ENCODE measurements around the gene MPIG6B. TPM values are rescaled to one million over a fixed set of nuclear protein-coding genes. Genes with fewer than 3 reads are reported as not detected.

Gene MPIG6B
- total and polyA plus RNA-seq, 7 donors, result 0.13 TPM; not detected in 6

DNA sequence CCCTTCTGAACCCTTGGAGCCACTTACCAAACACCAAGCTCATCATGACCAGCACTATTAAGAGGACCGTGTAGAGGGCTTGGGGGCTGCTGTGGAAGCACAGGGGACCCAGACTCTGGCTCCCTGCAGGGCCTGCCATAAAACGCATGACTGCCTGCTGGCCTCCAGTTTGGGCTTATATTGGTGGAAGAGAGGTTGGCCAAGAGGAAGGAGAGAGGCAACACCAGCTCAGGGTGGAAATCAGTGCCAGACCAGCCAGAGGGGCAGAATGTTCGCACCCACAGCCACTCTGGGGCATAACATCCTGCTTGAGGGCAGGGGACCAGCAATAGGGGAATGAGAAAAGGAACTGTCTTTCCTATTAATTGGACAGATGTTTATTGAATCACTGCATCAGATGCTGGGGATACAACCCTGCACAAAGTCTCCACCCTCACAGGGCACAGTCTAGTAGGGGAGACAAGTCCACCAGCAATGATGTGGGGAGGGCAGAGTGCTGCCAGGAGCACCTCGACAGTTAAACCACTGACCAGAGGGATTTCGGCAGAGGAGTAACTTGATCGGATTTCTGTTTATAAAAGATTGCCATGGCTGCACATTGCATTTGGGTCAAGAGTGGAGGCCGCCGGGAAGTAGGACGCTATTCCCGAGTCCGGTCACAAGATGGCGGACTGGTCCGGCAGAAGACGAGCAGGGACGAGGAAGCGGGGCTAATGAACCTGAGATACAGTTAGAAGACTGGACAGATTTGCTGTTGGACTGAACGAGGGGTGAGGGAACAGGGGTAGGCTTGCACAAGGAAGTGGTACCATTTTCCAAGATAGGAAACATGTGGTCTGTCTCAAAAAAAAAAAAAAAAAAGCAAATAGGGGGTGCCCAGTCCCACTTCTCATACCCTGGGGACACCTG is 42.7 kb upstream of the MPIG6B start, which contains the start of gene LY6G5C:
LY6G5C (minus strand) TSS at position 842 of the 909 bp plus-strand sequence; CDS start at position 148, 694 bp downstream.
- Histone ChIP-seq H3K36me3 (peaks cover 0 to 2% (median 0%) of the 10 kb centered on the region in 4 donors), H3K4me1 (peaks cover 0 to 21% (median 13%) of the 10 kb centered on the region in 4 donors), H3K9me3 (no peaks in the 10 kb centered on the region), H3K4me3 (peak within 1 kb of the TSS; percentile 29 to 63 (median 53)), H3K27me3 (no peaks in the 10 kb centered on the region), H3K27ac (peak within 1 kb of the TSS; percentile 66 to 83 (median 73))
- no peak for TF ChIP-seq EP300 (IDR thresholded peaks at IDR 0.05)
- TF ChIP-seq, protein P1, sequence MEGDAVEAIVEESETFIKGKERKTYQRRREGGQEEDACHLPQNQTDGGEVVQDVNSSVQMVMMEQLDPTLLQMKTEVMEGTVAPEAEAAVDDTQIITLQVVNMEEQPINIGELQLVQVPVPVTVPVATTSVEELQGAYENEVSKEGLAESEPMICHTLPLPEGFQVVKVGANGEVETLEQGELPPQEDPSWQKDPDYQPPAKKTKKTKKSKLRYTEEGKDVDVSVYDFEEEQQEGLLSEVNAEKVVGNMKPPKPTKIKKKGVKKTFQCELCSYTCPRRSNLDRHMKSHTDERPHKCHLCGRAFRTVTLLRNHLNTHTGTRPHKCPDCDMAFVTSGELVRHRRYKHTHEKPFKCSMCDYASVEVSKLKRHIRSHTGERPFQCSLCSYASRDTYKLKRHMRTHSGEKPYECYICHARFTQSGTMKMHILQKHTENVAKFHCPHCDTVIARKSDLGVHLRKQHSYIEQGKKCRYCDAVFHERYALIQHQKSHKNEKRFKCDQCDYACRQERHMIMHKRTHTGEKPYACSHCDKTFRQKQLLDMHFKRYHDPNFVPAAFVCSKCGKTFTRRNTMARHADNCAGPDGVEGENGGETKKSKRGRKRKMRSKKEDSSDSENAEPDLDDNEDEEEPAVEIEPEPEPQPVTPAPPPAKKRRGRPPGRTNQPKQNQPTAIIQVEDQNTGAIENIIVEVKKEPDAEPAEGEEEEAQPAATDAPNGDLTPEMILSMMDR (IDR thresholded peaks at IDR 0.05), result peak; percentile 37 to 68 (median 61)
- TF ChIP-seq POLR2AphosphoS5 (IDR thresholded peaks at IDR 0.05), result peak in 2 of 4 donors; percentile 13 to 41
- TF ChIP-seq POLR2A (IDR thresholded peaks at IDR 0.05), result no peak
- WGBS, 2 donors, result 13 to 15% methylated on average over 17 of the region's 17 CpGs
- peak; percentile 95 for DNase-seq
- intact Hi-C loops (cut with DNase I), result loop anchor here (1.0 to 5.0 kb wide), 6 partner anchors 47 to 272 kb away; partner anchors contain the start of gene DDAH2

DNA sequence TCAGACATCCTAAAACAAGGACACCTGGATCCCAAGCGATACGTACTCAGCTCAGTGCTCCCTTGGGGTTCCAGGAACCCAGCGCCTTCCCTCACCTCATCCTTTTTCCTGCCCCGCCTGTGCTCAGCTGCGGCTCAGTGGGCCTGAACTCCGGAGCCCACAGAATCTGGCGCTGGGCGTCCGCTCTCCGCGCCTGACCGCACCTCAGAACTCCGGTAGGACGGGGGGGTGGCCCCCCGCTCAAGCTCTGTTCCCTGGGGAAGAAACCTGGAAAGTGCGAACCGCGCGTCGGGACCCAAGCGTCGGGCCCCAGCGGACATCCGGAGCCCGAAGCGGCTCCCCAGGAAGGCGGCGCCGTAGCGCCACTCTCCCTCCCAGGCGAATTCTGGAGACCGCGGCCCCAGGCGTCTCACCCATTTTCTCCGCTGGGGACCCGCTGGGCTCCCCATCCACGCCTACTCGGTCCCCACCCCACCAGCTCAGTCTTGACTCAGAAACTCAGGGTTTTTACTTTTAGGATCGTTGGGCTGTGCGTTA is 42.0 kb upstream of the MPIG6B start:
- H3K36me3 ChIP-seq, result peaks cover 0 to 8% (median 2%) of the 10 kb centered on the region in 4 donors
- H3K27ac ChIP-seq, result peak overlapping the region; percentile 66 to 83 (median 73)
- no peaks in the 10 kb centered on the region for H3K27me3 ChIP-seq
- peaks cover 0 to 21% (median 13%) of the 10 kb centered on the region in 4 donors for H3K4me1 ChIP-seq
- intact Hi-C loops (cut with DNase I), result loop anchor here (1.0 to 5.0 kb wide), 4 partner anchors 46 to 271 kb away; partner anchors contain the start of gene DDAH2
- 1% methylated on average over 40 of the region's 40 CpGs for WGBS, 2 donors
- peak overlapping the region; percentile 29 to 63 (median 53) for H3K4me3 ChIP-seq
- no peak for DNase-seq
- TF ChIP-seq, protein P1 (IDR thresholded peaks at IDR 0.05), result peak in 1 of 4 experiments; percentile 24
- no peak for TF ChIP-seq POLR2A (IDR thresholded peaks at IDR 0.05)
- no peaks in the 10 kb centered on the region for H3K9me3 ChIP-seq

DNA sequence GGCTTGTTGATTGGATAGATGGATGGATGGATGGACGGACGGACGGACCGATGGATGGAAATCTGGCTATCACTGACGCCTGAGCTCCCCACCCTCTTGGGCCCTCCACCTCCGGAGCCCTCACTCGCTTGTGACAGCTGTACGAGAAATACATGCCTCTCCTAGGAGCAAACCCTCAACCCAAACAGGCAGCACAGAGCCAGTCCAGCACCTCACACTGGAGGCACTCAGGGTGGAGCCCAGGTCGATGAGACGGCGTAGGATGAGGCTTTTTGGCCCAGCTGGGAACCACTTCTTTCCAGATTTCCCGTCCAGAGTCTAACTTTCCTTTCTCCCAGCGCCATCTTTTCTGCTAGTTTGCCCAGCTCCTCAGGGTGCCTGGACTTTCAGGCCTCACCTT is 39.6 kb upstream of the MPIG6B start:
- intact Hi-C loops (cut with DNase I), result loop anchor here (5.0 kb wide), 2 partner anchors 44 to 269 kb away; partner anchors contain the start of gene DDAH2

DNA sequence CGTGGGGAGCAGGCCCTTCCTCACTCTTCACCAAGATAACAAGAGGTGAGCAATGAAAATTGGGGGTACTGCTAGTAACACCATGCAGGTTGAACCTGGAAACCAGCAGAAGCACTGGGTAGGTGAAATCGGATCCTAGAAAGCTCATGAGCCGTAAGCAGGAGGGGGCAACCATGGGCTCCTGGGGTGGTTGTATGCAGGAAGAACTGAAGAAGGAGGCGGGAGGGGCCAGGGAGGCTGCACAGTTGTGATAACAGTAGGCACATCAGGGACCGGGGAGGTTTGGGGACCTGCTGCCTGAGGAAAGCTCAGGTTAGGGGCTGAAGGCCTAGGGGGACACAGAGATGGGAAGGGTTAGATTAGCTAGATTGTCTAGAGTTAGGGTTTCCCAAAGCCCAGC is 36.7 kb upstream of the MPIG6B start:
- WGBS, 2 donors, result 86 to 92% methylated on average over 5 of the region's 5 CpGs
- peaks cover 43 to 61% (median 54%) of the 10 kb centered on the region in 4 donors for H3K36me3 ChIP-seq
- TF ChIP-seq POLR2AphosphoS5 (IDR thresholded peaks at IDR 0.05) (no peak), EP300 (IDR thresholded peaks at IDR 0.05) (no peak), POLR2A (IDR thresholded peaks at IDR 0.05) (no peak)
- TF ChIP-seq, protein P1 (IDR thresholded peaks at IDR 0.05), result no peak
- H3K9me3 ChIP-seq, result no peaks in the 10 kb centered on the region
- H3K4me3 ChIP-seq, result no peak overlapping the region
- H3K27me3 ChIP-seq, result no peaks in the 10 kb centered on the region
- H3K27ac ChIP-seq, result no peak overlapping the region
- intact Hi-C loops (cut with DNase I), result no loop called here
- peaks cover 0 to 8% (median 2%) of the 10 kb centered on the region in 4 donors for H3K4me1 ChIP-seq
- DNase-seq, result no peak

More for the DNA sequence above, 39.6 kb upstream of the MPIG6B start:
- no peak for TF ChIP-seq POLR2AphosphoS5 (IDR thresholded peaks at IDR 0.05)
- no peak for TF ChIP-seq POLR2A (IDR thresholded peaks at IDR 0.05)
- TF ChIP-seq, protein P1 (IDR thresholded peaks at IDR 0.05), result no peak
- WGBS, 2 donors, result 78 to 80% methylated on average over 13 of the region's 13 CpGs
- Histone ChIP-seq H3K27ac (no peak overlapping the region), H3K4me3 (no peak overlapping the region), H3K4me1 (peaks cover 0 to 21% (median 13%) of the 10 kb centered on the region in 4 donors), H3K36me3 (peaks cover 23 to 32% (median 26%) of the 10 kb centered on the region in 4 donors), H3K27me3 (no peaks in the 10 kb centered on the region), H3K9me3 (no peaks in the 10 kb centered on the region)
- no peak for DNase-seq

All from sigmoid colon (tissue), 7 donors.